GM19035 (cell line): ENCODE data around the gene TMEM94.

Source experiments
- ATAC-seq: cut with Tn5 transposase; IDR thresholded peaks from one replicate; pipeline ENCODE4 v1.9.1; 2021; ENCODE audit not compliant: unreplicated experiment

The TMEM94 gene

GRCh38 chr17:75494326-75494877 lies 38.0 kb downstream of the TMEM94 start:
- ATAC-seq, result no peak

- no peak for ATAC-seq
Measured at GRCh38 chr17:75496005-75496404, 39.6 kb downstream of the TMEM94 start.

GRCh38 chr17:75498039-75498725 lies 41.7 kb downstream of the TMEM94 start:
- no peak for ATAC-seq

- no peak for ATAC-seq
Measured at GRCh38 chr17:75498726-75499213, 42.3 kb downstream of the TMEM94 start.

GRCh38 chr17:75499313-75500022 lies 43.0 kb downstream of the TMEM94 start:
- ATAC-seq, result no peak

- no peak for ATAC-seq
Measured at GRCh38 chr17:75500419-75501216, 44.2 kb downstream of the TMEM94 start.

- no peak for ATAC-seq
Measured at GRCh38 chr17:75501378-75502071, 45.1 kb downstream of the TMEM94 start.

GRCh38 chr17:75502072-75502720 lies 45.8 kb downstream of the TMEM94 start:
- no peak for ATAC-seq

GRCh38 chr17:75502721-75503329 lies 46.4 kb downstream of the TMEM94 start:
- no peak for ATAC-seq

- ATAC-seq, result no peak
Measured at GRCh38 chr17:75503337-75503950, 47.0 kb downstream of the TMEM94 start.

GRCh38 chr17:75503976-75504346 lies 47.5 kb downstream of the TMEM94 start:
- no peak for ATAC-seq

- ATAC-seq, result no peak
Measured at GRCh38 chr17:75504347-75505151, 48.1 kb downstream of the TMEM94 start.

- ATAC-seq, result no peak
Measured at GRCh38 chr17:75505152-75505409, 48.6 kb downstream of the TMEM94 start.

- ATAC-seq, result no peak
Measured at GRCh38 chr17:75505640-75506039, 49.2 kb downstream of the TMEM94 start.

GRCh38 chr17:75506134-75506533 lies 49.7 kb downstream of the TMEM94 start:
- no peak for ATAC-seq

GRCh38 chr17:75506888-75507287 lies 50.5 kb downstream of the TMEM94 start:
- ATAC-seq, result no peak

GRCh38 chr17:75507733-75508719 lies 51.6 kb downstream of the TMEM94 start:
- ATAC-seq, result no peak

GRCh38 chr17:75508931-75509361 lies 52.5 kb downstream of the TMEM94 start:
- ATAC-seq, result no peak
